ENCODE results near the gene SORCS2.

- TF ChIP-seq RAD21 (IDR thresholded peaks at IDR 0.05; ENCODE audit: low read depth) (no peak), EP300 (IDR thresholded peaks at IDR 0.05; ENCODE audit: borderline replicate concordance) (no peak)
Observed at GRCh38 chr4:7552466-7552865, 360.1 kb downstream of the SORCS2 start.

Measured in Ishikawa (cell line).